Fibroblast of lung (primary cell): ENCODE results near the gene ZDHHC14. TPM values are rescaled to one million over a fixed set of nuclear protein-coding genes. Genes with fewer than 3 reads are reported as not detected.

Experiments
- DNase-seq, 2 donors: peaks; one replicate each; pipeline versions ENCODE4 v3.0.0 to v3.0.0-alpha.2; 2010; ENCODE audit warnings: low read depth in 2 of 2
- H2AFZ ChIP-seq: 2 replicates; pipeline ENCODE4 v1.5.1; 2012; ENCODE audit warnings: low read length, control low read depth, inconsistent platforms
- H3K27ac ChIP-seq: 2 replicates; pipeline ENCODE4 v1.5.1; 2011; ENCODE audit warnings: low read length, control low read depth; ENCODE audit not compliant: insufficient read depth
- H3K27me3 ChIP-seq: 2 replicates; pipeline ENCODE4 v1.5.1; 2011; ENCODE audit warnings: mild to moderate bottlenecking, low read length; ENCODE audit not compliant: control insufficient read depth, insufficient read depth
- H3K36me3 ChIP-seq: 2 replicates; pipeline ENCODE4 v1.5.1; 2011; ENCODE audit warnings: low read length; ENCODE audit not compliant: control insufficient read depth, insufficient read depth
- H3K4me1 ChIP-seq: 2 replicates; pipeline ENCODE4 v1.5.1; 2011; ENCODE audit warnings: low read length; ENCODE audit not compliant: control insufficient read depth, insufficient read depth; ENCODE audit errors: extremely low read depth
- H3K4me2 ChIP-seq: 2 replicates; pipeline ENCODE4 v1.5.1; 2011; ENCODE audit warnings: low read length, control low read depth; ENCODE audit not compliant: insufficient read depth; ENCODE audit errors: extremely low read depth
- H3K4me3 ChIP-seq, 4 experiments: fragments of 200-600 bp in 1 of 4; sonication (generic) in 1 of 4; replicated peaks in 1 of 4; 2 replicates each; pipeline ENCODE4 v1.5.1; 2011 to 2016; ENCODE audit warnings: low read length in 4 of 4, low read depth in 3 of 4, mild to moderate bottlenecking in 3 of 4, control low read depth in 2 of 4, inconsistent platforms in 1 of 4, mixed read lengths in 1 of 4; ENCODE audit not compliant: insufficient read depth in 1 of 4; ENCODE audit errors: control extremely low read depth in 1 of 4
- H3K79me2 ChIP-seq: 2 replicates; pipeline ENCODE4 v1.5.1; 2012; ENCODE audit warnings: mild to moderate bottlenecking, low read length, inconsistent platforms; ENCODE audit not compliant: control insufficient read depth, insufficient read depth
- H3K9ac ChIP-seq: 2 replicates; pipeline ENCODE4 v1.5.1; 2011; ENCODE audit warnings: mild to moderate bottlenecking, low read length, control low read depth; ENCODE audit not compliant: insufficient read depth
- H3K9me3 ChIP-seq: 2 replicates; pipeline ENCODE4 v1.5.1; 2012; ENCODE audit warnings: low read depth, low read length; ENCODE audit not compliant: control insufficient read depth, insufficient read depth
- H4K20me1 ChIP-seq: 2 replicates; pipeline ENCODE4 v1.5.1; 2011; ENCODE audit warnings: low read length; ENCODE audit not compliant: control insufficient read depth, insufficient read depth; ENCODE audit errors: extremely low read depth
- EZH2 ChIP-seq: IDR thresholded peaks from 2 replicates; pipeline ENCODE4 v1.5.1; 2012; ENCODE audit warnings: low read length, control low read depth, mild to moderate bottlenecking; ENCODE audit errors: missing control alignments
- polyA plus RNA-seq, 2 donors: library from polyadenylated mRNA; depleted of rRNA in 1 of 2; stranded (reverse) in 1 of 2; unstranded in 1 of 2; fragments of >200 nt; gene quantifications; 2 replicates each; pipeline ENCODE4 v1.2.1, GENCODE V29; 2011 to 2012; ENCODE audit warnings: missing spikeins in 1 of 2
- total RNA-seq: library from RNA; depleted of rRNA; stranded (reverse); fragments of >200 nt; gene quantifications from 2 replicates; pipeline ENCODE4 v1.2.1, GENCODE V29; 2014
- TF ChIP-seq, protein P1 (sequence below), 2 donors: IDR thresholded peaks in 1 of 2; conservative IDR thresholded peaks in 1 of 2; 1 replicate in 1 of 2; 2 replicates in 1 of 2; pipeline ENCODE4 v1.5.1; 2011 to 2012; ENCODE audit warnings: low read length in 2 of 2, control low read depth in 1 of 2, inconsistent platforms in 1 of 2, low read depth in 1 of 2, mild to moderate bottlenecking in 1 of 2

The ZDHHC14 gene
- total and polyA plus RNA-seq, 2 donors (not counting 1 experiment from before 2014, with no cell fraction given), result 1.7 to 3.5 TPM

DNA sequence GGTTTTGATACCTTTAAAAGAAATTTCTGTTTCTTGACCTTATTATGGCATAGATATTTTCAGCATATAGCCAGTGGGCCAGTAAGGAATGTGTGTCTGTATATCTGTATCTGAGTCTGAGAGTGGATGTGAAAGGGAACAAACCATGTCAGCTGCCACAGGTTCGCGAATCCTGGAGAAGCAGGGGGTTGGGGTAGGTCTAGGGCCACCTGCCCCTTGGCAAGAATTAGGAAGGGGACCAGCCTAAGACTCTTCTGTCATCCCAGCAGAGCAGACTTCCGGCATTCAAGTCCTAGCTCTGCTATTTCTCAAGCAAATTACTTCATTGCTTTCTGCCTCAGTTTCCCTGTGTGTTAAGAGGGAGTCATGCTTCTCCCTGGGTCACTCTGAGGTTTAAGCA lies 261.7 kb downstream of the ZDHHC14 start:
- H3K9me3 ChIP-seq, result no peaks in the 10 kb centered on the region
- H3K4me3 ChIP-seq, result no peak overlapping the region
- H4K20me1 ChIP-seq, result no peaks in the 10 kb centered on the region
- H3K4me2 ChIP-seq, result no peak overlapping the region
- DNase-seq, result no peak
- H3K4me1 ChIP-seq, result no peaks in the 10 kb centered on the region
- H3K27ac ChIP-seq, result no peak overlapping the region
- no peak overlapping the region for H3K9ac ChIP-seq
- H3K36me3 ChIP-seq, result no peaks in the 10 kb centered on the region
- TF ChIP-seq EZH2, result no peak
- TF ChIP-seq, protein P1, sequence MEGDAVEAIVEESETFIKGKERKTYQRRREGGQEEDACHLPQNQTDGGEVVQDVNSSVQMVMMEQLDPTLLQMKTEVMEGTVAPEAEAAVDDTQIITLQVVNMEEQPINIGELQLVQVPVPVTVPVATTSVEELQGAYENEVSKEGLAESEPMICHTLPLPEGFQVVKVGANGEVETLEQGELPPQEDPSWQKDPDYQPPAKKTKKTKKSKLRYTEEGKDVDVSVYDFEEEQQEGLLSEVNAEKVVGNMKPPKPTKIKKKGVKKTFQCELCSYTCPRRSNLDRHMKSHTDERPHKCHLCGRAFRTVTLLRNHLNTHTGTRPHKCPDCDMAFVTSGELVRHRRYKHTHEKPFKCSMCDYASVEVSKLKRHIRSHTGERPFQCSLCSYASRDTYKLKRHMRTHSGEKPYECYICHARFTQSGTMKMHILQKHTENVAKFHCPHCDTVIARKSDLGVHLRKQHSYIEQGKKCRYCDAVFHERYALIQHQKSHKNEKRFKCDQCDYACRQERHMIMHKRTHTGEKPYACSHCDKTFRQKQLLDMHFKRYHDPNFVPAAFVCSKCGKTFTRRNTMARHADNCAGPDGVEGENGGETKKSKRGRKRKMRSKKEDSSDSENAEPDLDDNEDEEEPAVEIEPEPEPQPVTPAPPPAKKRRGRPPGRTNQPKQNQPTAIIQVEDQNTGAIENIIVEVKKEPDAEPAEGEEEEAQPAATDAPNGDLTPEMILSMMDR (conservative IDR thresholded peaks at IDR 0.05 in 1 of 2, IDR thresholded peaks at IDR 0.05 in 1 of 2; ENCODE audit: low read depth in 1 of 2, low read length in 2 of 2), result no peak
- H2AFZ ChIP-seq, result no peak overlapping the region
- H3K27me3 ChIP-seq, result no peaks in the 10 kb centered on the region
- no peaks in the 10 kb centered on the region for H3K79me2 ChIP-seq

DNA sequence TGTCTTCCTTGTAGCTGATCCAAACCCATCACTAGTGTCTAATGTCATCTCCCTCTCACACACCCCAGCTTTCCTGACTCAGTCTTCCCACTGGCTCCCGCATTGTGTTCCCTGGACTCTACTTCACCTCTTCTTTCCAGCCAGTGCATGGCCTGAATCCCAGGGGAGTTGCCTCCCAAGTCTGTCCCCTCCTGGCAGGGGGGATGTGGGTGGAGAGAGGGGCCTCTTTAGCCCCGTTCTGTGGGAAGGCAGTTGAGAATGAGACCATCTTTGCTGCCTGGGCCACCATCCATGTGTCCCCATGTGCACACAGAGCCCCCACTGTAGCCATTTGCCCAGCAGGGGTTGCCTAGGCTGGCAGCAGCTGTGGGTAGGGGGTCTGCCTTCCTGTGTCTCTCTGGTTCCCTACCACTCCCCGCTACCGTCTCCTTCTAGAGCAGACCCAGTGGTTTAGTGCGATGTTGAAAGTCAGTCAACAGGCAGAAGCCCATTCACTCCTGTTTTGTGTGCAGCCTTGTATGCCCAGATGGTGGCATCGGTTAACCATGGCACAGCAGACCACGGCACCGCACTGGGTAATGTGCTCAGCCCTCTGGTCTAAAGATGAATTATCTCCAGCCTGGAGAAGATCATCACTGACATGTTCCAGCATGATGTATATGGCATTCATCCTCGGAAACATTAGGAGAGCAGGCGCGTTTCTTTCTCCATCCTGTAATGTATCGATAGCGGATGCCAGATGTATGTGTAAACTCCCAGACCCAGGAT lies 263.2 kb downstream of the ZDHHC14 start:
- DNase-seq, result peak in 1 of 2 donors; percentile 37
- H3K4me2 ChIP-seq, result no peak overlapping the region

DNA sequence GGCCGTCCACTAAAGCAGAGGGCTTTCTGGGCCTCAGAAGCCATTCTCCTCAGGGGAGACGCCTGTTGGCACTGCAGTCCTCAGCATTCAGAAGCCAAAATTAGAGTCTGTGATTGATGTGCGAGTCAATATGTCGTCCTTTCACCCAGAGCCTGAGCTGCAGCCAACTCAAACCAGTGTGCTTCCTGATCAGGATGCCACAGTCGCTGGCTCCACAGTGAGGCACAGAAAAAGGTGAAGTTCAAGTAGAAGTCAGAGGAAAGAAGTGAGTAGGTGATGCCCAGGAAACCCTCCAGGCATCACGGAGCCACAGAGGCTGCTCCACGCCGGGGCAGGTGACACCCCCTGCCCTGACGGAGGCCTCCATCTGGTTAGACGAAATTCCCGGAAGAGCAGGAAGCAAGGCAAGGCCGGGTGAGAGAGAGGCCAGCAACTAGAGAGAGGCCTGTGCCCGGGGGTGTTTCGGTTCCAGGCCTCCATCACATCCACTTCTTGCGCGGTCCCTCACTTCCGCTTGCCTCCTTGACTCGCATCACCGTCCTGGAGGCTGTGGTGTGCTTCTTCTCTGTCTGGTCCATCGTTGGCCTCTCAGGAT lies 264.3 kb downstream of the ZDHHC14 start:
- Histone ChIP-seq H3K27ac (no peak overlapping the region), H3K4me1 (no peaks in the 10 kb centered on the region), H2AFZ (no peak overlapping the region), H3K4me3 (no peak overlapping the region), H3K79me2 (no peaks in the 10 kb centered on the region), H3K9me3 (no peaks in the 10 kb centered on the region), H3K27me3 (no peaks in the 10 kb centered on the region), H4K20me1 (no peaks in the 10 kb centered on the region), H3K9ac (no peak overlapping the region), H3K4me2 (no peak overlapping the region), H3K36me3 (no peaks in the 10 kb centered on the region)
- TF ChIP-seq, protein P1 (conservative IDR thresholded peaks at IDR 0.05 in 1 of 2, IDR thresholded peaks at IDR 0.05 in 1 of 2; ENCODE audit: low read depth in 1 of 2, low read length in 2 of 2), result no peak
- TF ChIP-seq EZH2, result no peak
- no peak for DNase-seq

More for the DNA sequence above, 263.2 kb downstream of the ZDHHC14 start:
- Histone ChIP-seq H3K9ac (no peak overlapping the region), H3K4me3 (no peak overlapping the region), H3K4me1 (no peaks in the 10 kb centered on the region), H3K27ac (no peak overlapping the region), H3K79me2 (no peaks in the 10 kb centered on the region), H3K9me3 (no peaks in the 10 kb centered on the region), H4K20me1 (no peaks in the 10 kb centered on the region), H3K36me3 (no peaks in the 10 kb centered on the region), H2AFZ (no peak overlapping the region), H3K27me3 (no peaks in the 10 kb centered on the region)
- no peak for TF ChIP-seq EZH2
- TF ChIP-seq, protein P1 (conservative IDR thresholded peaks at IDR 0.05 in 1 of 2, IDR thresholded peaks at IDR 0.05 in 1 of 2; ENCODE audit: low read depth in 1 of 2, low read length in 2 of 2), result peak; percentile 31 to 43
